HCT116 (cell line): ENCODE results near the gene SBF2. TPM values are rescaled to one million over a fixed set of nuclear protein-coding genes. Genes with fewer than 3 reads are reported as not detected.

Experiments used
- ATAC-seq: fragments of 200-7000 bp; cut with Tn5 transposase; 2 replicates; pipeline ENCODE4 v1.9.1; 2020; ENCODE audit warnings: mild to moderate bottlenecking, moderate library complexity
- BruUV-seq: library from RNA; stranded (reverse); fragments of 400-500 nt; replicated peaks from 2 replicates; lab custom pipeline; 2021; lab: Mats Ljungman, UMichigan
- CTCF ChIA-PET: fragments of 300-600 bp; sonication (Branson Sonifier 250); formaldehyde crosslinking; loops from one replicate; lab custom pipeline; 2021; ENCODE audit warnings: antibody characterized with exemption; lab: Charles Lee
- POLR2A ChIA-PET: fragments of 300-600, 350-600 bp; sonication (Branson Sonifier 250); formaldehyde crosslinking; loops from one replicate; lab custom pipeline; 2021; ENCODE audit warnings: antibody characterized with exemption; lab: Charles Lee
- RAD21 ChIA-PET, 2 experiments: fragments of 300-600 bp; sonication (Branson Sonifier 250); formaldehyde crosslinking; loops; one replicate each; lab custom pipeline; 2023; ENCODE audit warnings: low total read pairs in 2 of 2; ENCODE audit not compliant: uncharacterized antibody in 2 of 2, unreplicated experiment in 2 of 2, low non-redundant PET in 1 of 2; lab: Charles Lee
- DNase-seq: peaks from one replicate; pipeline ENCODE4 v3.0.0-alpha.2; 2010; ENCODE audit warnings: low read depth, low spot score
- H2AFZ ChIP-seq: fragments of 200-600 bp; shearing (Covaris generic), sonication (generic); 2 replicates; pipeline ENCODE4 v1.6.1; 2017; ENCODE audit warnings: low read depth, mixed run types, mixed read lengths, antibody characterized with exemption, low read length; ENCODE audit not compliant: poor library complexity, severe bottlenecking
- H3K27ac ChIP-seq: 2 replicates; pipeline ENCODE4 v1.5.1; 2012; ENCODE audit warnings: low read depth, low read length
- H3K27me3 ChIP-seq: fragments of 200-600 bp; sonication (generic); 2 replicates; pipeline ENCODE4 v1.6.1; 2016; ENCODE audit warnings: mixed run types, low read length, mixed read lengths; ENCODE audit not compliant: insufficient read depth
- H3K36me3 ChIP-seq, 2 experiments: fragments of 200-500 bp in 1 of 2; fragments of 200-600 bp in 1 of 2; sonication (Bioruptor generic) in 1 of 2; sonication (generic) in 1 of 2; 2 replicates each; pipeline versions ENCODE4 v1.5.1 to v1.6.1; 2014 to 2016; ENCODE audit warnings: low read length in 2 of 2, inconsistent platforms in 1 of 2, mixed read lengths in 1 of 2, mixed run types in 1 of 2; ENCODE audit not compliant: insufficient read depth in 2 of 2, control insufficient read depth in 1 of 2
- H3K4me1 ChIP-seq, 2 experiments: fragments of 200-600 bp in 1 of 2; sonication (generic) in 1 of 2; 2 replicates each; pipeline versions ENCODE4 v1.5.1 to v1.6.1; 2012 to 2017; ENCODE audit warnings: low read length in 2 of 2, inconsistent platforms in 1 of 2, mild to moderate bottlenecking in 1 of 2, mixed read lengths in 1 of 2, mixed run types in 1 of 2, moderate library complexity in 1 of 2; ENCODE audit not compliant: insufficient read depth in 2 of 2, control insufficient read depth in 1 of 2
- H3K4me2 ChIP-seq: fragments of 200-600 bp; sonication (generic); 2 replicates; pipeline ENCODE4 v1.6.1; 2017; ENCODE audit warnings: mixed run types, low read length, mixed read lengths
- H3K4me3 ChIP-seq, 2 experiments: fragments of 200-600 bp in 1 of 2; sonication (generic) in 1 of 2; replicated peaks in 1 of 2; 2 replicates each; pipeline ENCODE4 v1.5.1; 2011 to 2016; ENCODE audit warnings: low read length in 2 of 2, control low read depth in 1 of 2, low read depth in 1 of 2, mild to moderate bottlenecking in 1 of 2, mixed read lengths in 1 of 2, mixed run types in 1 of 2
- H3K79me2 ChIP-seq: fragments of 200-600 bp; sonication (generic); 2 replicates; pipeline ENCODE4 v1.6.1; 2017; ENCODE audit warnings: mild to moderate bottlenecking, mixed run types, low read length, moderate library complexity, mixed read lengths; ENCODE audit not compliant: insufficient read depth
- H3K9ac ChIP-seq: fragments of 200-600 bp; sonication (generic); 2 replicates; pipeline ENCODE4 v1.6.1; 2016; ENCODE audit warnings: low read length, mixed read lengths
- H3K9me2 ChIP-seq: fragments of 200-600 bp; sonication (generic), shearing (Covaris generic); 2 replicates; pipeline ENCODE4 v1.6.1; 2017; ENCODE audit warnings: mixed run types, mild to moderate bottlenecking, moderate library complexity; ENCODE audit not compliant: insufficient read depth
- H3K9me3 ChIP-seq, 2 experiments: fragments of 200-500 bp in 1 of 2; fragments of 200-600 bp in 1 of 2; sonication (Bioruptor generic) in 1 of 2; sonication (generic) in 1 of 2; 2 replicates each; pipeline ENCODE4 v1.6.1; 2014 to 2017; ENCODE audit warnings: low read length in 2 of 2, mixed read lengths in 2 of 2, inconsistent platforms in 1 of 2, low read depth in 1 of 2, mild to moderate bottlenecking in 1 of 2, mixed run types in 1 of 2, moderate library complexity in 1 of 2; ENCODE audit not compliant: control insufficient read depth in 1 of 2, insufficient read depth in 1 of 2
- H4K20me1 ChIP-seq: fragments of 200-600 bp; sonication (generic), shearing (Covaris generic); 2 replicates; pipeline ENCODE4 v1.6.1; 2017; ENCODE audit warnings: mixed run types, mild to moderate bottlenecking, moderate library complexity; ENCODE audit not compliant: insufficient read depth
- ATF3 ChIP-seq: IDR thresholded peaks from 2 replicates; pipeline ENCODE4 v1.6.1; 2012
- CBX3 ChIP-seq: IDR thresholded peaks from 2 replicates; pipeline ENCODE4 v1.6.1; 2012; ENCODE audit warnings: low read depth
- CEBPB ChIP-seq: IDR thresholded peaks from 2 replicates; pipeline ENCODE4 v1.6.1; 2012; ENCODE audit warnings: low read depth
- CTCF ChIP-seq, 3 experiments: fragments of 200-600 bp in 1 of 3; sonication (generic) in 1 of 3; IDR thresholded peaks in 2 of 3; conservative IDR thresholded peaks in 1 of 3; 2 replicates each; pipeline ENCODE4 v1.5.1; 2012 to 2017; ENCODE audit warnings: low read depth in 2 of 3, low read length in 2 of 3, antibody characterized with exemption in 1 of 3, borderline replicate concordance in 1 of 3, control low read depth in 1 of 3, mild to moderate bottlenecking in 1 of 3, mixed read lengths in 1 of 3, mixed run types in 1 of 3, moderate library complexity in 1 of 3; ENCODE audit not compliant: insufficient read depth in 1 of 3
- EGR1 ChIP-seq: IDR thresholded peaks from 2 replicates; pipeline ENCODE4 v1.6.1; 2012; ENCODE audit warnings: low read depth
- ELF1 ChIP-seq: IDR thresholded peaks from 2 replicates; pipeline ENCODE4 v1.6.1; 2012; ENCODE audit warnings: low read depth, borderline replicate concordance
- EZH2 ChIP-seq: fragments of 200-600 bp; sonication (generic); IDR thresholded peaks from 2 replicates; pipeline ENCODE4 v1.6.1; 2017; ENCODE audit warnings: antibody characterized with exemption, mixed run types
- FOSL1 ChIP-seq: IDR thresholded peaks from 2 replicates; pipeline ENCODE4 v1.6.1; 2012; ENCODE audit warnings: low read depth
- JUND ChIP-seq: IDR thresholded peaks from 2 replicates; pipeline ENCODE4 v1.6.1; 2012
- MAX ChIP-seq: IDR thresholded peaks from 2 replicates; pipeline ENCODE4 v1.6.1; 2012
- POLR2A ChIP-seq: IDR thresholded peaks from 2 replicates; pipeline ENCODE4 v1.7.0; 2011; ENCODE audit warnings: borderline replicate concordance; ENCODE audit not compliant: insufficient read depth, insufficient read length; ENCODE audit errors: extremely low read depth
- REST ChIP-seq: IDR thresholded peaks from 2 replicates; pipeline ENCODE4 v1.6.1; 2012; ENCODE audit warnings: low read depth
- SIN3A ChIP-seq: IDR thresholded peaks from 2 replicates; pipeline ENCODE4 v1.6.1; 2012; ENCODE audit warnings: low read depth
- TCF7L2 ChIP-seq: IDR thresholded peaks from 2 replicates; pipeline ENCODE4 v1.7.0; 2011; ENCODE audit warnings: borderline replicate concordance, inconsistent platforms; ENCODE audit not compliant: insufficient read depth, insufficient read length; ENCODE audit errors: extremely low read depth
- YY1 ChIP-seq: IDR thresholded peaks from 2 replicates; pipeline ENCODE4 v1.6.1; 2011; ENCODE audit warnings: low read length, low read depth, moderate library complexity, mild to moderate bottlenecking; ENCODE audit not compliant: insufficient replicate concordance; ENCODE audit errors: extremely low read depth
- ZBTB33 ChIP-seq: IDR thresholded peaks from 2 replicates; pipeline ENCODE4 v1.6.1; 2011; ENCODE audit warnings: mild to moderate bottlenecking, low read length, moderate library complexity; ENCODE audit not compliant: insufficient replicate concordance; ENCODE audit errors: extremely low read depth
- ZNF274 ChIP-seq: fragments of 200-500 bp; sonication (Bioruptor generic); IDR thresholded peaks from 2 replicates; pipeline ENCODE4 v1.6.1; 2014; ENCODE audit warnings: mild to moderate bottlenecking, low read depth, low read length, inconsistent platforms
- intact Hi-C: fragments of 100-400 bp; cut with micrococcal nuclease; formaldehyde crosslinking; loops from 2 replicates; pipeline ENCODE4 v1.10.0; 2022
- total RNA-seq: library from RNA; stranded (reverse); gene quantifications from one replicate; pipeline ENCODE4 v1.2.1, GENCODE V29; 2021; ENCODE audit not compliant: unreplicated experiment

Gene SBF2
- total RNA-seq, 1 experiment from 2014 or later, result 35.0 TPM

GRCh38 chr11:9774591-9775397, 519.2 kb downstream of the SBF2 start:
- DNase-seq (no peak), ATAC-seq (no peak)
- intact Hi-C loops, result no loop called here
- no peak overlapping the region for H2AFZ ChIP-seq
- H3K9me3 ChIP-seq, result no peaks in the 10 kb centered on the region
- no peaks in the 10 kb centered on the region for H3K9me2 ChIP-seq
- H3K27me3 ChIP-seq, result no peaks in the 10 kb centered on the region
- ChIA-PET POLR2A (no interaction called here), CTCF (no interaction called here), RAD21 (no interaction called here)
- no peaks in the 10 kb centered on the region for H4K20me1 ChIP-seq
- no peak overlapping the region for H3K9ac ChIP-seq
- H3K27ac ChIP-seq, result no peak overlapping the region
- peaks cover 0 to 6% of the 10 kb centered on the region in 2 experiments; a peak in 1 of 4 replicates for H3K4me1 ChIP-seq
- peaks cover 3% of the 10 kb centered on the region; the same call in 1 of the 2 replicates for H3K79me2 ChIP-seq
- no TSS peak for BruUV-seq
- H3K4me2 ChIP-seq, result no peak overlapping the region
- TF ChIP-seq EZH2 (no peak), POLR2A (no peak), ATF3 (no peak), SIN3A (no peak), YY1 (no peak), EGR1 (no peak), JUND (no peak), CTCF (IDR thresholded peaks at IDR 0.05 in 2 of 3, conservative IDR thresholded peaks at IDR 0.05 in 1 of 3; ENCODE audit: borderline replicate concordance in 1 of 3, insufficient read depth in 1 of 3, low read depth in 2 of 3, low read length in 2 of 3) (no peak), CBX3 (no peak), FOSL1 (no peak), REST (no peak), CEBPB (no peak), TCF7L2 (no peak), ZBTB33 (no peak), ELF1 (no peak), ZNF274 (no peak), MAX (no peak)
- H3K4me3 ChIP-seq, result no peak overlapping the region
- H3K36me3 ChIP-seq, result no peaks in the 10 kb centered on the region
